Endothelial cell of umbilical vein (primary cell): Measurements from ENCODE around the gene LGR4. TPM values are rescaled to one million over a fixed set of nuclear protein-coding genes. Genes with fewer than 3 reads are reported as not detected.

Experiments used
- BruUV-seq: library from RNA; stranded (reverse); fragments of 400-500 nt; replicated peaks from 2 replicates; lab custom pipeline; 2021; lab: Mats Ljungman, UMichigan
- CTCF ChIA-PET: fragments of 300-600, 350-600 bp; sonication (Branson Sonifier 250); formaldehyde crosslinking; loops from one replicate; lab custom pipeline; 2021; ENCODE audit warnings: antibody characterized with exemption, inconsistent platforms; lab: Charles Lee
- POLR2A ChIA-PET: fragments of 300-600, 350-600 bp; sonication (Branson Sonifier 250); formaldehyde crosslinking; loops from one replicate; lab custom pipeline; 2021; ENCODE audit warnings: antibody characterized with exemption, inconsistent platforms; lab: Charles Lee
- DNase-seq: peaks from one replicate; pipeline ENCODE4 v3.0.0-alpha.2; 2011; ENCODE audit warnings: low read depth, low spot score
- FAIRE-seq: peaks from 2 replicates; lab custom pipeline; 2011; peaks lifted over from hg19 to GRCh38; lab: Jason Lieb, UNC
- H2AFZ ChIP-seq: 2 replicates; pipeline ENCODE4 v1.6.0; 2012; ENCODE audit warnings: low read depth, low read length, control low read depth, inconsistent platforms
- H3K27ac ChIP-seq: 2 replicates; pipeline ENCODE4 v1.5.1; 2011; ENCODE audit warnings: low read depth, mild to moderate bottlenecking, control low read depth, low read length, moderate library complexity; ENCODE audit not compliant: insufficient read depth
- H3K27me3 ChIP-seq, 2 experiments: 2 replicates each; pipeline versions ENCODE4 v1.6.0 to v1.6.1; 2011; ENCODE audit warnings: low read length in 2 of 2, mixed read lengths in 1 of 2; ENCODE audit not compliant: control insufficient read depth in 2 of 2, insufficient read depth in 2 of 2
- H3K36me3 ChIP-seq, 2 experiments: 2 replicates in 1 of 2; 3 replicates in 1 of 2; pipeline ENCODE4 v1.5.1; 2011; ENCODE audit warnings: low read length in 2 of 2, mild to moderate bottlenecking in 1 of 2, moderate library complexity in 1 of 2; ENCODE audit not compliant: control insufficient read depth in 2 of 2, insufficient read depth in 2 of 2; ENCODE audit errors: extremely low read depth in 1 of 2
- H3K4me1 ChIP-seq: 3 replicates; pipeline ENCODE4 v1.5.1; 2011; ENCODE audit warnings: mild to moderate bottlenecking, low read length; ENCODE audit not compliant: control insufficient read depth, insufficient read depth; ENCODE audit errors: extremely low read depth
- H3K4me2 ChIP-seq: 2 replicates; pipeline ENCODE4 v1.6.1; 2011; ENCODE audit warnings: low read length, control low read depth, mixed read lengths; ENCODE audit not compliant: insufficient read depth
- H3K4me3 ChIP-seq, 3 experiments: fragments of 200-600 bp in 1 of 3; sonication (generic), shearing (Covaris generic) in 1 of 3; replicated peaks in 1 of 3; 2 replicates each; pipeline ENCODE4 v1.5.1; 2011 to 2016; ENCODE audit warnings: control low read depth in 3 of 3, low read length in 3 of 3, mild to moderate bottlenecking in 2 of 3, inconsistent platforms in 1 of 3, low read depth in 1 of 3, moderate library complexity in 1 of 3; ENCODE audit not compliant: insufficient read depth in 1 of 3
- H3K79me2 ChIP-seq: 2 replicates; pipeline ENCODE4 v1.6.0; 2012; ENCODE audit warnings: low read length, inconsistent platforms; ENCODE audit not compliant: control insufficient read depth, insufficient read depth
- H3K9ac ChIP-seq: replicated peaks from 2 replicates; pipeline ENCODE3; 2011; ENCODE audit warnings: low read length, control low read depth; ENCODE audit not compliant: insufficient read depth; ENCODE audit errors: extremely low read depth
- H3K9me1 ChIP-seq: replicated peaks from 3 replicates; pipeline ENCODE4 v1.6.0; 2011; ENCODE audit warnings: mild to moderate bottlenecking, low read length; ENCODE audit not compliant: control insufficient read depth, insufficient read depth; ENCODE audit errors: extremely low read depth
- H3K9me3 ChIP-seq: replicated peaks from 2 replicates; pipeline ENCODE4 v1.5.1; 2012; ENCODE audit warnings: low read length, inconsistent platforms; ENCODE audit not compliant: control insufficient read depth, insufficient read depth
- H4K20me1 ChIP-seq: replicated peaks from 2 replicates; pipeline ENCODE3; 2011; ENCODE audit warnings: mild to moderate bottlenecking, low read length; ENCODE audit not compliant: control insufficient read depth, insufficient read depth; ENCODE audit errors: extremely low read depth
- EZH2 ChIP-seq: IDR thresholded peaks from 2 replicates; pipeline ENCODE4 v1.6.1; 2012; ENCODE audit warnings: borderline replicate concordance, low read depth, mild to moderate bottlenecking, moderate library complexity, low read length, inconsistent platforms; ENCODE audit not compliant: severe bottlenecking
- FOS ChIP-seq: IDR thresholded peaks from 2 replicates; pipeline ENCODE4 v1.6.1; 2011; ENCODE audit warnings: mild to moderate bottlenecking, low read length, moderate library complexity, borderline replicate concordance; ENCODE audit not compliant: insufficient read depth
- GATA2 ChIP-seq: IDR thresholded peaks from 2 replicates; pipeline ENCODE4 v1.7.0; 2011; ENCODE audit warnings: low read depth, mild to moderate bottlenecking, moderate library complexity, mixed read lengths, low read length; ENCODE audit not compliant: insufficient read length, insufficient read depth
- JUN ChIP-seq: IDR thresholded peaks from 2 replicates; pipeline ENCODE4 v1.6.1; 2011; ENCODE audit warnings: borderline replicate concordance, low read depth; ENCODE audit not compliant: insufficient read length, insufficient read depth
- MYC ChIP-seq: IDR thresholded peaks from one replicate; pipeline ENCODE4 v1.6.1; 2011; ENCODE audit warnings: mild to moderate bottlenecking, low read depth, low read length
- POLR2A ChIP-seq: IDR thresholded peaks from 2 replicates; pipeline ENCODE4 v1.6.1; 2012; ENCODE audit warnings: low read depth, mild to moderate bottlenecking, control low read depth, low read length
- POLR2AphosphoS5 ChIP-seq: IDR thresholded peaks from 2 replicates; pipeline ENCODE4 v1.6.1; 2012; ENCODE audit warnings: low read depth, mild to moderate bottlenecking, control low read depth, low read length, moderate library complexity; ENCODE audit not compliant: insufficient read depth
- dilution Hi-C: fragments of 300-500 bp; cut with MboI; formaldehyde crosslinking; loops from one replicate; pipeline ENCODE4 v1.15.0; 2019; ENCODE audit warnings: low sequenced_read_pairs; ENCODE audit not compliant: extremely low pct_ligation_motif_present
- intact Hi-C: fragments of 100-400 bp; cut with micrococcal nuclease; formaldehyde crosslinking; loops from one replicate; pipeline ENCODE4 v1.10.0; 2022
- polyA plus RNA-seq, 4 experiments: library from polyadenylated mRNA; depleted of rRNA in 3 of 4; stranded (reverse) in 3 of 4; unstranded in 1 of 4; fragments of >200 nt; gene quantifications; 2 replicates each; pipeline versions ENCODE4 v1.2.1 to v1.2.3, GENCODE V29; 2011 to 2012; ENCODE audit warnings: missing spikeins in 1 of 4
- total RNA-seq: library from RNA; stranded (reverse); gene quantifications from 2 replicates; pipeline ENCODE4 v1.2.3, GENCODE V29; 2021
- TF ChIP-seq, protein P1 (sequence below), 2 donors: IDR thresholded peaks; 1 replicate in 1 of 2; 2 replicates in 1 of 2; pipeline ENCODE4 v1.5.1; 2011; ENCODE audit warnings: low read length in 2 of 2, mild to moderate bottlenecking in 2 of 2, moderate library complexity in 2 of 2, control low read depth in 1 of 2, inconsistent platforms in 1 of 2, low read depth in 1 of 2; ENCODE audit not compliant: insufficient read depth in 1 of 2; ENCODE audit errors: extremely low read depth in 1 of 2
- TF ChIP-seq, protein P2 (sequence below): IDR thresholded peaks from 2 replicates; pipeline ENCODE4 v1.6.1; 2011; ENCODE audit not compliant: insufficient read depth, insufficient read length

The LGR4 gene
- total and polyA plus RNA-seq, 2 donors (not counting 3 experiments of a cell fraction or from before 2014, with no cell fraction given), result 1.3 to 3.1 TPM

DNA sequence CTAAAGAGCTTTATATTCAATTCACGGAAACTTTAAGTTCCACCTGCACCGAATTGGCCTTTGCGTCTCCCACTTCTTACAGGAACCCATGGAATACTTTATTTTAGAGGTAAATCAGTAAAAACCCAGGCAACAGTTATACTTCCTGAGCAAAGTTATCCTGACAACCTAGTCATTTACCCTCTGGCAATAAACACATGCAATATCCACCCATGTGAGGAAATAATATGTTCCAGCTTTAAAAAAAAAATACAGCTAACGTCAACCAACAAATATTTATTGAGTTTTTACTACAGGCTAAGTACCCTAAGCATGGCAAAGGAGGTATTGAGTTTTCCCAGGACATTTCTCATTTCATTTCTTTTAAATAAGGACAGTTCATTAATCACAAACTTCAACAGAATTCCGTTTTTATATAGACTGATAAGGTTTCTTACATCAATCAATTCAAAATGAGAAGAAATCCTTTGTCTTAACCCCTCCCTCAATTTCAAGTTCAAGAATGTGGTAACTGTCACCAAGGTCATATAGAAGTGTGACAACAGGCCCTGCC lies 71.2 kb downstream of the LGR4 start:
- Histone ChIP-seq H3K4me1 (no peaks in the 10 kb centered on the region), H3K79me2 (no peaks in the 10 kb centered on the region), H3K36me3 (no peaks in the 10 kb centered on the region), H3K27me3 (no peaks in the 10 kb centered on the region), H3K9me3 (no peaks in the 10 kb centered on the region), H3K4me2 (no peak overlapping the region), H2AFZ (no peak overlapping the region), H3K27ac (no peak overlapping the region), H3K4me3 (no peak overlapping the region), H3K9ac (no peak overlapping the region), H3K9me1 (no peaks in the 10 kb centered on the region), H4K20me1 (no peaks in the 10 kb centered on the region)
- TF ChIP-seq FOS (no peak), JUN (no peak), EZH2 (no peak), POLR2AphosphoS5 (no peak), POLR2A (no peak), GATA2 (no peak), MYC (no peak)
- TF ChIP-seq, protein P1, sequence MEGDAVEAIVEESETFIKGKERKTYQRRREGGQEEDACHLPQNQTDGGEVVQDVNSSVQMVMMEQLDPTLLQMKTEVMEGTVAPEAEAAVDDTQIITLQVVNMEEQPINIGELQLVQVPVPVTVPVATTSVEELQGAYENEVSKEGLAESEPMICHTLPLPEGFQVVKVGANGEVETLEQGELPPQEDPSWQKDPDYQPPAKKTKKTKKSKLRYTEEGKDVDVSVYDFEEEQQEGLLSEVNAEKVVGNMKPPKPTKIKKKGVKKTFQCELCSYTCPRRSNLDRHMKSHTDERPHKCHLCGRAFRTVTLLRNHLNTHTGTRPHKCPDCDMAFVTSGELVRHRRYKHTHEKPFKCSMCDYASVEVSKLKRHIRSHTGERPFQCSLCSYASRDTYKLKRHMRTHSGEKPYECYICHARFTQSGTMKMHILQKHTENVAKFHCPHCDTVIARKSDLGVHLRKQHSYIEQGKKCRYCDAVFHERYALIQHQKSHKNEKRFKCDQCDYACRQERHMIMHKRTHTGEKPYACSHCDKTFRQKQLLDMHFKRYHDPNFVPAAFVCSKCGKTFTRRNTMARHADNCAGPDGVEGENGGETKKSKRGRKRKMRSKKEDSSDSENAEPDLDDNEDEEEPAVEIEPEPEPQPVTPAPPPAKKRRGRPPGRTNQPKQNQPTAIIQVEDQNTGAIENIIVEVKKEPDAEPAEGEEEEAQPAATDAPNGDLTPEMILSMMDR (IDR thresholded peaks at IDR 0.05; ENCODE audit: extremely low read depth in 1 of 2, insufficient read depth in 1 of 2, low read depth in 1 of 2, low read length in 2 of 2), result no peak
- TF ChIP-seq, protein P2, sequence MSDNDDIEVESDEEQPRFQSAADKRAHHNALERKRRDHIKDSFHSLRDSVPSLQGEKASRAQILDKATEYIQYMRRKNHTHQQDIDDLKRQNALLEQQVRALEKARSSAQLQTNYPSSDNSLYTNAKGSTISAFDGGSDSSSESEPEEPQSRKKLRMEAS, result no peak
- no TSS peak for BruUV-seq
- intact Hi-C loops, result no loop called here
- dilution Hi-C loops, result no loop called here
- FAIRE-seq, result peak; percentile 4
- no peak for DNase-seq
- POLR2A ChIA-PET, result no interaction called here
- CTCF ChIA-PET, result no interaction called here
